Ascending aorta (tissue), 2 donors: ENCODE results near the gene TP53I13. TPM values are rescaled to one million over a fixed set of nuclear protein-coding genes. Genes with fewer than 3 reads are reported as not detected.
A peak's percentile ranks its signal among the peaks of the same experiment; 100 is the strongest.

Experiments
- DNase-seq, 2 donors: peaks; one replicate each; pipeline ENCODE4 v3.0.0-alpha.2; 2019; ENCODE audit warnings: low spot score in 2 of 2
- H3K27ac ChIP-seq, 2 donors: fragments of 200-600 bp; sonication (generic); one replicate each; pipeline ENCODE4 v1.5.1; 2016 to 2017; ENCODE audit warnings: mild to moderate bottlenecking in 1 of 2
- H3K27me3 ChIP-seq: fragments of 200-600 bp; sonication (generic); one replicate; pipeline ENCODE4 v1.5.1; 2017
- H3K36me3 ChIP-seq, 2 donors: fragments of 200-600 bp; sonication (generic); one replicate each; pipeline ENCODE4 v1.5.1; 2016
- H3K4me1 ChIP-seq, 2 donors: fragments of 200-600 bp; sonication (generic); one replicate each; pipeline ENCODE4 v1.5.1; 2016 to 2017; ENCODE audit warnings: mild to moderate bottlenecking in 1 of 2
- H3K4me3 ChIP-seq, 2 donors: fragments of 200-600 bp; sonication (generic); one replicate each; pipeline ENCODE4 v1.5.1; 2016 to 2017; ENCODE audit warnings: mild to moderate bottlenecking in 1 of 2
- H3K9me3 ChIP-seq, 2 donors: fragments of 200-600 bp; sonication (generic); one replicate each; pipeline ENCODE4 v1.5.1; 2016
- intact Hi-C: fragments of 100-400 bp; cut with DNase I; formaldehyde crosslinking; loops from one replicate; pipeline ENCODE4 v1.15.1; 2023
- total RNA-seq: library from RNA; depleted of rRNA; stranded (reverse); fragments of >200 nt; gene quantifications from one replicate; pipeline ENCODE4 v1.1.0, GENCODE V29; 2016
- TF ChIP-seq, protein P1 (sequence below), 3 experiments: fragments of 200-600 bp in 2 of 3; fragments of 450-650 bp in 1 of 3; sonication (generic) in 2 of 3; IDR thresholded peaks; one replicate each; pipeline ENCODE4 v1.5.1; 2016 to 2019; ENCODE audit warnings: antibody characterized with exemption in 3 of 3, mild to moderate bottlenecking in 1 of 3, moderate library complexity in 1 of 3

The TP53I13 gene
- total RNA-seq, 1 donor from 2014 or later: 93.7 TPM

DNA sequence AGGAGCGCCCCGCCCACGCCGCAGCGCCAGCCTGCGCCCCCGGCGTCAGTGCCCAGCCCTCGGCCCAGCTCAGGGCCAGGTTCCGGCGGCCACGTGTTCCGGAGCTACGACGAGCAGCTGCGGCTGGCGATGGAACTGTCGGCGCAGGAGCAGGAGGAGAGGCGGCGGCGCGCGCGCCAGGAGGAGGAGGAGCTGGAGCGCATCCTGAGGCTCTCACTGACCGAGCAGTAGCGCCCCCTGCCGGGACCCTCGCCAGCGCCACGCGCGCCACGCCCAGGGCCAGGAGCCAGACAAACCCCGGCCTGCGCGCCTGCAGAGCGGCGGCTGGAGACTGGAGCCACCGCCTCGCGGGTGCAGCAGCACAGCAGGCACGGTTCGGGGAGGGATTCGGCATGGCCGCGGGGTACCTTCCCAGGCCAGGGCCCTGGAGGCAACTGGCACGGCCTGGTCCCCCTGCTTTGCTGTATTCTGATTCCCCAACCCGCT, 44.9 kb downstream of the TP53I13 start:
- peak overlapping the region; percentile 34 to 47 for H3K4me3 ChIP-seq
- H3K27ac ChIP-seq: peak overlapping the region in 1 of 2 donors; percentile 24
- intact Hi-C loops: loop anchor here (1.0 kb wide), 1 partner anchor 33 kb away; no protein-coding TSS in a partner anchor
- H3K36me3 ChIP-seq: no peaks in the 10 kb centered on the region
- peak; percentile 66 to 96 for DNase-seq
- no peaks in the 10 kb centered on the region for H3K27me3 ChIP-seq
- TF ChIP-seq, protein P1, sequence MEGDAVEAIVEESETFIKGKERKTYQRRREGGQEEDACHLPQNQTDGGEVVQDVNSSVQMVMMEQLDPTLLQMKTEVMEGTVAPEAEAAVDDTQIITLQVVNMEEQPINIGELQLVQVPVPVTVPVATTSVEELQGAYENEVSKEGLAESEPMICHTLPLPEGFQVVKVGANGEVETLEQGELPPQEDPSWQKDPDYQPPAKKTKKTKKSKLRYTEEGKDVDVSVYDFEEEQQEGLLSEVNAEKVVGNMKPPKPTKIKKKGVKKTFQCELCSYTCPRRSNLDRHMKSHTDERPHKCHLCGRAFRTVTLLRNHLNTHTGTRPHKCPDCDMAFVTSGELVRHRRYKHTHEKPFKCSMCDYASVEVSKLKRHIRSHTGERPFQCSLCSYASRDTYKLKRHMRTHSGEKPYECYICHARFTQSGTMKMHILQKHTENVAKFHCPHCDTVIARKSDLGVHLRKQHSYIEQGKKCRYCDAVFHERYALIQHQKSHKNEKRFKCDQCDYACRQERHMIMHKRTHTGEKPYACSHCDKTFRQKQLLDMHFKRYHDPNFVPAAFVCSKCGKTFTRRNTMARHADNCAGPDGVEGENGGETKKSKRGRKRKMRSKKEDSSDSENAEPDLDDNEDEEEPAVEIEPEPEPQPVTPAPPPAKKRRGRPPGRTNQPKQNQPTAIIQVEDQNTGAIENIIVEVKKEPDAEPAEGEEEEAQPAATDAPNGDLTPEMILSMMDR (IDR thresholded peaks at IDR 0.05): peak; percentile 82 to 93 (median 87)
- no peaks in the 10 kb centered on the region for H3K9me3 ChIP-seq
- H3K4me1 ChIP-seq: peaks cover 15 to 38% of the 10 kb centered on the region in 2 donors

DNA sequence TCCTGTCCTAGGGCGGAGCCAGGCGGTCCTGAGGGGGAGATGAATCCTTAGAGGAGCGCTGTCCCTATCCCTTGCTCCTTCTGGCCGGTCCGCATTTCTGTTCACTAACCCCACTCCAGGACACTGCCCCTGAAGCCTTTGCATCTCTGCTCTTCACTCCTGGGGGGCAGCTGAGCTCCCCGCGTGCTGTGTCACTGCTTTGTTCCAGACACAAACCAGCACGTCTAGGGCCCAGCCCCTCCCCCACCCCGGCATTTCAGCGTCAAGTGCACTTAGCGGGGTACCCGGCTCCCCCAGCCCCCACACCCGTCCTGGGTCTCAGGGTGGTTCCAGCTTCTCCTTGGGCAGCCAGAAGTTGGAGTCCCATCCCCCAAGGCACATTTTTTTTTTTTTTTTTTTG, 45.4 kb downstream of the TP53I13 start:
- Histone ChIP-seq H3K4me1 (peaks cover 15 to 38% of the 10 kb centered on the region in 2 donors), H3K4me3 (peak overlapping the region; percentile 34 to 47), H3K27ac (no peak overlapping the region), H3K36me3 (no peaks in the 10 kb centered on the region), H3K9me3 (no peaks in the 10 kb centered on the region), H3K27me3 (no peaks in the 10 kb centered on the region)
- intact Hi-C loops: loop anchor here (1.0 kb wide), 1 partner anchor 34 kb away; no protein-coding TSS in a partner anchor
- TF ChIP-seq, protein P1 (IDR thresholded peaks at IDR 0.05): no peak
- DNase-seq: no peak

DNA sequence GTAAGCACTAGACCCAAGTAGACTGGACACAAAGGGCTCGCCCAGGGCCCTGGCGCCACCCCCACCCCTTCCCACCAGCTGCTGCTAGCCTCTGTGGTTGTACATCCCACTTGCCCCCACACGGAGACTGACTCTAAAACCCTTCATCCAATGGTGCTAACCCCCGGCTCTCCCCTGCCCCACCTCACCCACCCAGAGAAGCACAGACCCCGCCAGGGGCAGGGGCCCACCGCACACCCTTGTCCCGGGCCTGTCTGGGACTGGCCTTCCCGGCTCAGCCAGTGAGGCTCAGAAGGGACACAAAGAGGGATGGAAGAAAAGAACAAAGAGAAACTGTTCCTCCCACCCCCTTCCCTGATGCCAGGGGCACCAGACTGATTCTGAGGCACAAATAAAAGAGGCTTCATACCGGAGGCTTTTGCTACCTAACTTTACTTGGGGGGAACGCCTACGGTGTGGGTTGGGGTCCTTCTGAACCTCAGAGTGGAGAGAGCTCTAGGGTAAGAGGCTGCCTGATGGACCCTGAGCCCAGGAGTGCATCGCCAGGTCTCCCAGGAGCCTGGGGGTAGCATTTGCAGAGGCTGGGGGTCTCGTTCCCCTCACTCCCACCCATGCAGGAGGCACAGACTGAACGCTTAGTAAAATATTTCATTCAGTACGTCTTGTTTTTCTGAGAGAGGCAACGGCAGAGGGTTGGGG, 46.0 kb downstream of the TP53I13 start:
- H3K4me1 ChIP-seq: peaks cover 15 to 38% of the 10 kb centered on the region in 2 donors
- no peak for DNase-seq
- H3K9me3 ChIP-seq: no peaks in the 10 kb centered on the region
- intact Hi-C loops: loop anchor here (1.0 kb wide), 1 partner anchor 23 kb away; no protein-coding TSS in a partner anchor
- H3K36me3 ChIP-seq: no peaks in the 10 kb centered on the region
- no peaks in the 10 kb centered on the region for H3K27me3 ChIP-seq
- H3K27ac ChIP-seq: no peak overlapping the region
- H3K4me3 ChIP-seq: no peak overlapping the region
- TF ChIP-seq, protein P1 (IDR thresholded peaks at IDR 0.05): no peak

DNA sequence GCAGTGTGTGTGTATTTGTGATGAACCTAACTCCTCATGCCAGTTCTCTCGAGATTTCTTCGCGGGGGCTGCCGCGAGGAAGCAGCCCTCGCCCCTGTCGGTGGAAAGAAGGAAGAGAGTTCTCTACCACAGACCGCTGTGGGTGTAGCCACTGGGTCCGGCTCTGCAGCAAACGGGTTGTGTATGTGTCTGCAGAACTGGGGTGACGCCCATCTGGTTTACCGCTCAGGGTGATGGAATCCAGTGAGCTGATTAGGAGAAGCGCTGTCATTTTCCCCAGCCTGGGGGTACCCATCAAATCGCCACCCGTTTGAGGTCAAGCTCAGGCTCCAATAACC, 46.5 kb downstream of the TP53I13 start:
- no peak overlapping the region for H3K27ac ChIP-seq

DNA sequence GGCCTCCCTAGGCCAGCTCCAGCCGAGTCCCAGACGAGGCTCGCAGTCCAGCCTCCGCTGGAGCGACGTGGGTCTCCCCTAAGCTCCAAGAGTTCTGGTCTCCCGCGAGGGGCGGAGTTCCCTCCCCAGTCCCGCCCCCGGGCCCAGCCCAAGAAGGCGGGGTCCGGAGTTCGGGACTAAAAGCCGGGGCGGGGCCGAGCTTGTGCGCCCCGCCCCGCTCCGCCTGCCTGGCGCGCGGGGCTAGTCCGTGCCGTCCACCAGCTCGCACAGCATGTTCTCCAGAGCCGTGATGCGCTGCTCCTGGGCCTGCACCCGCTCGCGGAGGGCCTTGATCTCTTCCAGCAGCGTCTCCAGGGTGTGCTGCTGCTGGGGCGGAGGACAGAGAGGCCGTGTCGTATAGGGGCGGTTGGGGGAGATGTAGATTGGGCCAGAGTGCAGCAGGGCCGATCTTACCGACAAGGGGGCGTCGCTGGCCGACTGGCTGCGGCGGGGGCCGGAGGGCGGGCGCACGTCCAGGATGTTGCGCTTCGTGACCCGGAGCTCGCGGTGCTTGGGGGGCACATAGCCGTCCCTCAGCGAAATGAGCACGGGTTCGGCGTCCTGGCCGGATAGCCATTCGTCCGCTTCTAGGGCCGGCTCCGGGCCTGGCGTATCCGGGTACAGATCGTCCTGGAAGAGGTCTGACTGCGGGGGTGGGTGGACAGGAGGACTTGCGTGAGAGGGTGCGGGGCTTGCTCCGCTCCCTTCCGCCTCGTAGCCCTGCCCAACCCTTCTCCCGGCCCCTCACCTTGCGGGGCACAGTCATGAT, 47.2 kb downstream of the TP53I13 start:
- intact Hi-C loops: loop anchor here (1.0 kb wide), 1 partner anchor 24 kb away; no protein-coding TSS in a partner anchor
- peaks cover 15 to 38% of the 10 kb centered on the region in 2 donors for H3K4me1 ChIP-seq
- peak overlapping the region; percentile 52 to 62 for H3K4me3 ChIP-seq
- no peaks in the 10 kb centered on the region for H3K36me3 ChIP-seq
- no peak overlapping the region for H3K27ac ChIP-seq
- no peaks in the 10 kb centered on the region for H3K27me3 ChIP-seq
- H3K9me3 ChIP-seq: no peaks in the 10 kb centered on the region
- TF ChIP-seq, protein P1 (IDR thresholded peaks at IDR 0.05): no peak
- peak; percentile 63 to 91 for DNase-seq

More for the DNA sequence above, 46.5 kb downstream of the TP53I13 start:
- DNase-seq: peak in 1 of 2 donors; percentile 75
- H3K36me3 ChIP-seq: no peaks in the 10 kb centered on the region
- TF ChIP-seq, protein P1 (IDR thresholded peaks at IDR 0.05): no peak
- no peaks in the 10 kb centered on the region for H3K27me3 ChIP-seq
- peaks cover 15 to 38% of the 10 kb centered on the region in 2 donors for H3K4me1 ChIP-seq
- no peaks in the 10 kb centered on the region for H3K9me3 ChIP-seq
- intact Hi-C loops: loop anchor here (1.0 kb wide), 1 partner anchor 24 kb away; no protein-coding TSS in a partner anchor
- peak overlapping the region; percentile 52 to 62 for H3K4me3 ChIP-seq
